ENCODE results near the gene KLF6. TPM values are rescaled to one million over a fixed set of nuclear protein-coding genes. Genes with fewer than 3 reads are reported as not detected.

The KLF6 gene
- total RNA-seq, 1 donor from 2014 or later, result 27.3 TPM

- ATAC-seq, result peak; percentile 26
- DNase-seq (ENCODE audit: low spot score), result peak; percentile 47
Measured at GRCh38 chr10:3775696-3776551, 9.1 kb downstream of the KLF6 start.

- peak; percentile 30 for DNase-seq (ENCODE audit: low spot score)
- no peak for ATAC-seq
Measured at GRCh38 chr10:3774814-3775695, 10.0 kb downstream of the KLF6 start.

GRCh38 chr10:3774018-3774813 is 10.8 kb downstream of the KLF6 start:
- DNase-seq (ENCODE audit: low spot score), result peak; percentile 39
- no peak for ATAC-seq

- DNase-seq (ENCODE audit: low spot score) (peak; percentile 7), ATAC-seq (no peak)
Measured at GRCh38 chr10:3773460-3774017, 11.5 kb downstream of the KLF6 start.

- DNase-seq (ENCODE audit: low spot score) (peak; percentile 24), ATAC-seq (no peak)
Measured at GRCh38 chr10:3772361-3773171, 12.4 kb downstream of the KLF6 start.

- no peak for ATAC-seq
- DNase-seq (ENCODE audit: low spot score), result peak; percentile 33
Measured at GRCh38 chr10:3770611-3771110, 14.3 kb downstream of the KLF6 start.

- ATAC-seq, result no peak
Measured at GRCh38 chr10:3769556-3769955, 15.5 kb downstream of the KLF6 start.

GRCh38 chr10:3766046-3766756 is 18.8 kb downstream of the KLF6 start:
- peak; percentile 38 for DNase-seq (ENCODE audit: low spot score)
- ATAC-seq, result peak; percentile 16

More at GRCh38 chr10:3769556-3769955, 15.5 kb downstream of the KLF6 start:
- no peak for DNase-seq (ENCODE audit: low spot score)

GRCh38 chr10:3765146-3765545 is 19.9 kb downstream of the KLF6 start:
- ATAC-seq, result no peak
- DNase-seq (ENCODE audit: low spot score), result peak; percentile 44

GRCh38 chr10:3764626-3765112 is 20.3 kb downstream of the KLF6 start:
- ATAC-seq (peak; percentile 64), DNase-seq (ENCODE audit: low spot score) (peak; percentile 45)

GRCh38 chr10:3763852-3764625 is 21.0 kb downstream of the KLF6 start:
- DNase-seq (ENCODE audit: low spot score) (peak; percentile 24), ATAC-seq (peak; percentile 80)

- ATAC-seq, result no peak
Measured at GRCh38 chr10:3763035-3763456, 22.0 kb downstream of the KLF6 start.

GRCh38 chr10:3762309-3762708 is 22.7 kb downstream of the KLF6 start:
- no peak for ATAC-seq
- peak; percentile 4 for DNase-seq (ENCODE audit: low spot score)

More at GRCh38 chr10:3763035-3763456, 22.0 kb downstream of the KLF6 start:
- peak; percentile 39 for DNase-seq (ENCODE audit: low spot score)

GRCh38 chr10:3761904-3762303 is 23.1 kb downstream of the KLF6 start:
- peak; percentile 19 for DNase-seq (ENCODE audit: low spot score)
- no peak for ATAC-seq

- ATAC-seq, result no peak
- peak; percentile 32 for DNase-seq (ENCODE audit: low spot score)
Measured at GRCh38 chr10:3761021-3761686, 23.9 kb downstream of the KLF6 start.

- DNase-seq (ENCODE audit: low spot score) (peak; percentile 43), ATAC-seq (no peak)
Measured at GRCh38 chr10:3760083-3760482, 24.9 kb downstream of the KLF6 start.

GRCh38 chr10:3759397-3759796 is 25.6 kb downstream of the KLF6 start:
- ATAC-seq, result no peak
- DNase-seq (ENCODE audit: low spot score), result no peak

Measured in left lobe of liver (tissue), 2 donors.